ENCODE measurements around the gene PPIL4.

Gene PPIL4

DNA sequence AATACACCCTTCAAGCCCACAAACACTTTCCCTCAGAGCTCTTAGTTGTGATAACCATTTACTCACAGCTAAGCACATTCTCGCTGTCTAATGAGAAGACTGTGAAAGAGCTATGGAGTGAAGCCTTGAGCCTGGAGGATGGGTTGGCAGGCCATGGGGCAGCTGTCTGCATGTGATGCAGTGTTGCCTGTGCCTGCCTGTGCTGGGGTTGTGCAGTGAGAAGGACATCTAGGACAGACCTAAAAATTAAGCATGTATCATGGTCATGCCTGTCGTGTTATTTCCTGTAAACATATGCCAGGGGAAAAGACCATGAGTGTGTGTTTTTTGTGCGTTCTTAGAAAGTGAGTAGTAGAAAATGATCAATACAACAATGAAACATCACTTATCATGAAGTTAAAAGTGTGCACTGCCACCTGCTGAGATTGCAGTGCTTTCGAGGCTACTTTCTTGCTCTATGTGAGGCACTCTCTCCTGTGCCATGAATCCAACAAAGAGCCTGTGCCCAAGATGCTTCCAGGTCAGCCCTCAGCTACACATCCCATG, 53.0 kb downstream of the PPIL4 start:
- TF ChIP-seq, protein P1, sequence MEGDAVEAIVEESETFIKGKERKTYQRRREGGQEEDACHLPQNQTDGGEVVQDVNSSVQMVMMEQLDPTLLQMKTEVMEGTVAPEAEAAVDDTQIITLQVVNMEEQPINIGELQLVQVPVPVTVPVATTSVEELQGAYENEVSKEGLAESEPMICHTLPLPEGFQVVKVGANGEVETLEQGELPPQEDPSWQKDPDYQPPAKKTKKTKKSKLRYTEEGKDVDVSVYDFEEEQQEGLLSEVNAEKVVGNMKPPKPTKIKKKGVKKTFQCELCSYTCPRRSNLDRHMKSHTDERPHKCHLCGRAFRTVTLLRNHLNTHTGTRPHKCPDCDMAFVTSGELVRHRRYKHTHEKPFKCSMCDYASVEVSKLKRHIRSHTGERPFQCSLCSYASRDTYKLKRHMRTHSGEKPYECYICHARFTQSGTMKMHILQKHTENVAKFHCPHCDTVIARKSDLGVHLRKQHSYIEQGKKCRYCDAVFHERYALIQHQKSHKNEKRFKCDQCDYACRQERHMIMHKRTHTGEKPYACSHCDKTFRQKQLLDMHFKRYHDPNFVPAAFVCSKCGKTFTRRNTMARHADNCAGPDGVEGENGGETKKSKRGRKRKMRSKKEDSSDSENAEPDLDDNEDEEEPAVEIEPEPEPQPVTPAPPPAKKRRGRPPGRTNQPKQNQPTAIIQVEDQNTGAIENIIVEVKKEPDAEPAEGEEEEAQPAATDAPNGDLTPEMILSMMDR (conservative IDR thresholded peaks at IDR 0.05; ENCODE audit: low read depth, low read length): no peak
- H3K4me3 ChIP-seq (ENCODE audit: low read length): no peak overlapping the region

DNA sequence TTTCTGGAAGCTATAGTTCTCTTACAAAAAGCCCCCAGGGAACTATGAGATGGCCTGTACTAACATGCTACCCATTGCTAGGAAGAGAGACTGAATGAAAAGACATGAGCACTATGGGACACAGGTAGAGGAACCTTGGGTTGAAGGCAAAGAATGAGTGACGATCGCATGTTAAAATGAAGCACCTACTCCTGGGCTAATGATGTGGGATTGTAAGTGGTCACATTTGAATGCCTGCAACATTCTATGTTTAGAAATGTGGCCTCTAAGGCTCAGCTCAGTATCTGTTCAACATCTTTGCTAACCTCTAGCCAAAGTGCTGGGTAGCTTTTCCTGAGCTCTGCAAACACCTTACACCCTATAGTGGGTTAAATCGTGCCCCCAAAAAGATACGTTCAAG, 55.9 kb downstream of the PPIL4 start:
- DNase-seq (ENCODE audit: low read depth): no peak
- no peak overlapping the region for H3K4me3 ChIP-seq (ENCODE audit: low read length)
- TF ChIP-seq, protein P1 (conservative IDR thresholded peaks at IDR 0.05; ENCODE audit: low read depth, low read length): no peak

More for the DNA sequence above, 53.0 kb downstream of the PPIL4 start:
- no peak for DNase-seq (ENCODE audit: low read depth)

DNA sequence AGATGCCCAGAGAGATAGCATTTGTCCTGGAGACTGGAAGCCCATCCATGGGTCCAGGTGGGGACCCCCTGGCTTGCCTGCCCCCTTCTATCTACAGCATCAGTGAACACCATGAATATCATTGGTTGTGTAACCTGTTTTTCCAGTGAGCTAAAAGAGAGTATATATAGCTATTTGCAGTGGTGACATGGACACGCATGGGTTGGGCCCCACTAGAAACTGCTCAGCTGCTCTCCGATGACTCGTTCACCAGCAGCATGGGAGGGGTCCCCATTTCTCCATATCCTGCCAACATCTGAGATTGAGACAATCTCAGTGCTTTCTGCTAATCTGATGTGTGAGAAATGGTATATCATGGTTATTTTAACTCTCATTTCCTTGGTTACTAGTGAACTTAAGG, 57.0 kb downstream of the PPIL4 start:
- DNase-seq (ENCODE audit: low read depth): no peak
- TF ChIP-seq, protein P1 (conservative IDR thresholded peaks at IDR 0.05; ENCODE audit: low read depth, low read length): no peak
- no peak overlapping the region for H3K4me3 ChIP-seq (ENCODE audit: low read length)

DNA sequence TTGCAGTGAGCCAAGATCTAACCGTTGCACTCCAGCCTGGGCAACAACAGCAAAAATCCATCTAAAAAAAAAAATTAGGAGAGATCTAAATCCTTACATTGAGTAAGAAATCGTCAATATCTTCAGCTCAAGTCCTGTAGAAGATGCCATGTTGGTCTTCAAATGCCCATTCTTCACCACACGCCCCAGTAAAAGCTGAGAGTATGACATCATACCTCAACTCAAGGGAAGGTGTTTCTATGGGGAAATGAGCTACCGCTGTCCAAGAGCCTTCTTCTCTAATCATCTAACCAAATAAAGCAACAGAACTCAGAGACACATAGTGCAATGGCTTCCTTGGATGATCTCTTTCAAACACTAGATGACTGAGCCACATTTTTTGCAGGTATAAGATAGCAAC, 58.5 kb downstream of the PPIL4 start:
- no peak overlapping the region for H3K4me3 ChIP-seq (ENCODE audit: low read length)
- DNase-seq (ENCODE audit: low read depth): no peak
- TF ChIP-seq, protein P1 (conservative IDR thresholded peaks at IDR 0.05; ENCODE audit: low read depth, low read length): no peak

DNA sequence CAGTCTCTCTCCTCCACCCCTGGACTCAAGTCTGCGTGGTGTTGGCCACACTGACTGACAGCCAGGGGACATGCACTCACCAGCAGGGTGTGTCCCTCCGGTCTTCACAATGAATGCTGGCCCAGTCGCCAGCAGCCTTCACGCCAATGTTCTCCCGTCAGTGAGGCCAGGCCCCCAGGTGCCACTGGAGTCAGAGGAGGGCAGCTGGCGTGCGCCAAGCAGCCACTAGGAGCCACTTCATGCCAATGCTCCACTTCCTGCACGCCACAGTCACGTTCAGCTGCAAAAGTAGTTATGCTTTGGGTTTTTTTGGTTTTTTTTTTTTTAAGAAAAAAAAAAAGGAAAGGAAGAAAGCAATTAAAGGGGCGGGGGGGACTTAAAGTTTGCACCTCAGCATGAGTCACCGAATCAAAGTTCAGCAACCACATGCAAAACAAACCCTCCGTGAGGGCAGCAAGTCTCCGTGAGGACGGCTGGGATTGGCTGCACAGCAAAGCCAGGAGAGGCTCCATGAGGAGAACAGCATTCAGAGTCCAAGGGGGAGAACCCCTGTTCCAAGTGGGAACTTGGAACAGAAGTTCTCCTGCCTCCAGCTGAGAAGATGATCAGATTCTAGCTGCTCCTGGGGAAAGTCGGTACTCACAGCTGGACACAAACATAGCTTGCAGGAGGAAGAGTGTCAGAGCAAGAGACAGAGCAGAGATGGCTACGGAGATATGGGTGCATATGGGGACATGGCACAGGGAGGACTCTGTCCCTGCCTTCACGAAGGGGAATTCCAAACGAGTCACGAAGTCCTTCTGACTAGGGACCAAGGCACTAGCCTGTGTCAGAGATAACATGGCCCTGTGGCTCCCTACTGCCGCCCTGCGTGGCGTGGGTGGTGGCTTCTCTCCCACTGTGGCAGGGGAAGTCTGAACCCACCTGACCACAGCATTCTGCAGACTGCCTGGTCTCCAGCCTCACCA, 60.8 kb downstream of the PPIL4 start, which contains the start of gene ZC3H12D:
Gene ZC3H12D, minus strand, starts transcription at position 282 of the 968 bp plus-strand sequence. CDS start 10,471 bp downstream, outside the sequence.
- DNase-seq (ENCODE audit: low read depth): no peak
- TF ChIP-seq, protein P1 (conservative IDR thresholded peaks at IDR 0.05; ENCODE audit: low read depth, low read length): no peak
- no peak within 1 kb of the TSS for H3K4me3 ChIP-seq (ENCODE audit: low read length)

DNA sequence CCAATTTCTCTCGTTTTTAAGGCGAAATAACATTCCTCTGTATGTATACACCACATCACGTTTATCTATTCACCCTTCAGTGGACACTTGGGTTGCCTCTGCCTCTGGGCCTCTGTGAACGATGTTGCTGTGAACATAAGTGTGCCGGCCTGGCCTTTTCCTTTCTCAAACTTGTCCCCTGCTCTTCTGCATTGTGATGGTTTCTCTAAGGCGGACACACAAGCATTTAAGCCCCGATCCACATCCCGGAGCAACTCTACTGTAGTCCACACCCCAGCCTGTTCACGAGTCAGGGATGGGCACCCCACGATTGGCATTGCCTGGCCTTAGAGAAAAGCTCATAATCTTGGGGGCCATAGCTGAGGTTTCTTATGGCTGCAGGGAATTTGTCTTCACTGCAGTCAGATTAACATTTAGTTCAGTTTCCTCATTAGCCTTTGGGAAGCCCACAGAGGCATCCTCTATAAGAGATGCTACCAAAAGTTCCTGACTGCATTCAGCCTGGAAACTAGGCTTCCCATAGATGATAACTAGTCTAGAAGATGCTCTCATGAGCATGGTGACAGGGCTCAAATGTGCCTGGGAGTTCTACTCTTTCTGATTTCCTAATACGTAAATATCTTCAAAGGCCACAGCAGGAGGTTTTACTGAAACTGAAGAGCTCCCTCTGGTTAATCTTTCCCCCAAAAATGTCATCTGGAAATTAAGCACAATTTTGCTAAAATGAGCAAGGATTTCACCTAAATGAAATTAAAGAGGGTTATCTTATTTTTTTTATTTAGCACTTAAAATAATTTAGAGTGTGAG, 61.8 kb downstream of the PPIL4 start:
- DNase-seq (ENCODE audit: low read depth): no peak
- TF ChIP-seq, protein P1 (conservative IDR thresholded peaks at IDR 0.05; ENCODE audit: low read depth, low read length): no peak
- H3K4me3 ChIP-seq (ENCODE audit: low read length): no peak overlapping the region
